Measurements from ENCODE around the gene CRYBB2.
"Not testable (repeated sequence)": the region's sequence is repeated elsewhere in the genome, so short reads cannot be mapped to it uniquely, and the experiment has no call there.

GRCh38 chr22:25267567-25267966 lies 48.1 kb downstream of the CRYBB2 start:
- TF ChIP-seq CTCF (IDR thresholded peaks at IDR 0.05 in 4 of 5, conservative IDR thresholded peaks at IDR 0.05 in 1 of 5); POLR2A (IDR thresholded peaks at IDR 0.05): not testable (repeated sequence)
